AG04450 (cell line): ENCODE measurements around the gene POLR1H. TPM values are rescaled to one million over a fixed set of nuclear protein-coding genes. Genes with fewer than 3 reads are reported as not detected.

ENCODE experiments used
- CTCF ChIA-PET: fragments of 300-600, 350-600 bp; formaldehyde crosslinking; extraction: SDS; loops from one replicate; lab custom pipeline; 2022; ENCODE audit warnings: antibody characterized with exemption, inconsistent platforms; lab: Charles Lee
- POLR2A ChIA-PET: fragments of 350-600 bp; formaldehyde crosslinking; extraction: SDS; loops from one replicate; lab custom pipeline; 2021; ENCODE audit warnings: antibody characterized with exemption, inconsistent platforms; lab: Yijun Ruan, JAX
- DNase-seq: peaks from one replicate; pipeline ENCODE4 v3.0.0-alpha.2; 2011; ENCODE audit warnings: low read depth, low spot score
- H3K27ac ChIP-seq: one replicate; pipeline ENCODE4 v1.5.1; 2012; ENCODE audit warnings: low read depth, low read length, control low read depth
- H3K27me3 ChIP-seq: one replicate; pipeline ENCODE4 v1.6.0; 2012; ENCODE audit warnings: low read length; ENCODE audit not compliant: control insufficient read depth, insufficient read depth
- H3K4me3 ChIP-seq: 2 replicates; pipeline ENCODE4 v1.5.1; 2011; ENCODE audit warnings: mild to moderate bottlenecking, low read depth, low read length, control low read depth
- H3K9me3 ChIP-seq: 2 replicates; pipeline ENCODE4 v1.5.1; 2012; ENCODE audit warnings: low read length; ENCODE audit not compliant: control insufficient read depth, insufficient read depth
- CTCF ChIP-seq: IDR thresholded peaks from 2 replicates; pipeline ENCODE4 v1.5.1; 2011; ENCODE audit warnings: low read depth, low read length, control low read depth, inconsistent platforms
- polyA plus RNA-seq: library from polyadenylated mRNA; depleted of rRNA; stranded (reverse); fragments of >200 nt; gene quantifications from 2 replicates; pipeline ENCODE4 v1.2.3, GENCODE V29; 2011

Gene POLR1H
- polyA plus RNA-seq, 1 experiment, result 25.0 TPM

DNA sequence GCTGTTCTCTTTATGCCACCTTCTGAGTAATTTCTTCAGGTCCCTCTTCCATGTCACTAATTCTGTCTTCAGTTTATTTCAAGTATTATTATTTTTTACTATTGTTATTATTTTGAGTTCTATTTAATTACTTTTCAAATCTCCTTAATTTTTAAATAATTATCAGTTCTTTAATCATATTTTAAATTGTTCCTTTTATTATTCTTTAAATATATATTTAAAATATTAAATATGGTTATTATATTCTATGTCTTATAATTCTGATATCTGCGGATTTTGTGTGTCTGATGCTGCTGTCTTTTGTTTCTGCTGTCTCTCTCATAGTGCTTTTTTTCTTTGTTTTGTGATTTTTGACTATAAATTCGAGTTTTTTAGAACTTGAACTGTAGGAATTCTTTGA is 2.2 kb downstream of the POLR1H start:
- Histone ChIP-seq H3K4me3 (no peak overlapping the region), H3K27ac (no peak overlapping the region), H3K27me3 (no peaks in the 10 kb centered on the region), H3K9me3 (no peaks in the 10 kb centered on the region)
- no peak for DNase-seq
- no peak for TF ChIP-seq CTCF
- ChIA-PET CTCF (interaction anchor here (1.7 kb wide), 1 partner anchor 39 kb away, joined by 5 read pairs; no protein-coding TSS in a partner anchor), POLR2A (no interaction called here)

DNA sequence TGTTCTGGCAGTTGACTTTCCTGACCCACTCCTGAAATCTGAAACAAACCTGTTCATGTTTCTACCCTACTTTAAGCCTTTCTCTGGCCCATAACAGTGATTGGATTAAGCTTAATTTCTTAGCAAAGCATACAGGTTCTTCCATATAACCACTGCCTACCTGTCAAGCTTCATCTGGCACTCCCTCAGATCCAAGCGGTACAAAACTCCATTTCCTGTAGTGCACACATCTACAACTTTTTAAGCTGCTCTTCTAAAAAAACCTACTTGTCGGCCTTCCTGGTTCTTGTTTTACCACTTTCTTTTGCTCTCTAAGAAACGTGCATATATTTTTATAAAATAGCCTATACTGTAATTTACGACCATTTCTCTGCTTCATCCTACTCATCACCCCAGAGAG is 5.0 kb downstream of the POLR1H start:
- peak overlapping the region; percentile 84 for H3K4me3 ChIP-seq
- TF ChIP-seq CTCF, result no peak
- POLR2A ChIA-PET, result interaction anchor here (0.6 kb wide), 1 partner anchor 37 kb away, joined by 6 read pairs; no protein-coding TSS in a partner anchor
- no peaks in the 10 kb centered on the region; the same call in 1 of the 2 replicates for H3K9me3 ChIP-seq
- H3K27me3 ChIP-seq, result peaks cover 3% of the 10 kb centered on the region
- H3K27ac ChIP-seq, result no peak overlapping the region
- no peak for DNase-seq
- CTCF ChIA-PET, result interaction anchor here (0.7 to 1.8 kb wide), 4 partner anchors 9 to 413 kb away, joined by 3 to 6 read pairs (median 4); no protein-coding TSS in a partner anchor

- peaks cover 8% of the 10 kb centered on the region for H3K27me3 ChIP-seq
- DNase-seq, result peak; percentile 97
- H3K4me3 ChIP-seq, result peak within 1 kb of the TSS; percentile 84
- no peaks in the 10 kb centered on the region; the same call in 1 of the 2 replicates for H3K9me3 ChIP-seq
- TF ChIP-seq CTCF, result no peak
- H3K27ac ChIP-seq, result peak within 1 kb of the TSS; percentile 80
- POLR2A ChIA-PET, result interaction anchor here (0.6 kb wide), 1 partner anchor 37 kb away, joined by 6 read pairs; no protein-coding TSS in a partner anchor
- CTCF ChIA-PET, result interaction anchor here (0.8 to 1.8 kb wide), 4 partner anchors 8 to 413 kb away, joined by 3 to 6 read pairs (median 4); no protein-coding TSS in a partner anchor
Measured at GRCh38 chr6:30066577-30067459, 5.8 kb downstream of the POLR1H start, which contains the start of gene PPP1R11. Gene PPP1R11 (plus strand): TSS chr6:30067198. CDS start chr6:30067411, 213 bp downstream.

GRCh38 chr6:30067460-30068139 is 6.5 kb downstream of the POLR1H start:
- ChIA-PET POLR2A (no interaction called here), CTCF (interaction anchor here (0.9 to 1.5 kb wide), 2 partner anchors 35 to 63 kb away, joined by 3 read pairs; no protein-coding TSS in a partner anchor)
- peak overlapping the region; percentile 80 for H3K27ac ChIP-seq
- peak overlapping the region; percentile 84 for H3K4me3 ChIP-seq
- H3K9me3 ChIP-seq, result no peaks in the 10 kb centered on the region; the same call in 1 of the 2 replicates
- H3K27me3 ChIP-seq, result peaks cover 16% of the 10 kb centered on the region
- TF ChIP-seq CTCF, result no peak
- no peak for DNase-seq
